Esophagus (tissue), 2 donors: ENCODE measurements around the gene TBC1D2B. TPM values are rescaled to one million over a fixed set of nuclear protein-coding genes. Genes with fewer than 3 reads are reported as not detected.
A peak's percentile ranks its signal among the peaks of the same experiment; 100 is the strongest.

Source experiments
- H3K27ac ChIP-seq, 2 donors: one replicate each; pipeline ENCODE4 v1.5.1; 2013; ENCODE audit warnings: low read depth in 2 of 2, mild to moderate bottlenecking in 2 of 2, inconsistent platforms in 1 of 2, low read length in 1 of 2, moderate library complexity in 1 of 2
- H3K27me3 ChIP-seq, 2 donors: one replicate each; pipeline ENCODE4 v1.6.1; 2013; ENCODE audit warnings: low read length in 2 of 2, control low read depth in 1 of 2, mild to moderate bottlenecking in 1 of 2; ENCODE audit not compliant: insufficient read depth in 2 of 2, control insufficient read depth in 1 of 2
- H3K36me3 ChIP-seq, 2 donors: one replicate each; pipeline ENCODE4 v1.6.1; 2013; ENCODE audit warnings: low read length in 1 of 2; ENCODE audit not compliant: control insufficient read depth in 2 of 2, insufficient read depth in 2 of 2
- H3K4me1 ChIP-seq, 2 donors: one replicate each; pipeline ENCODE4 v1.6.1; 2013; ENCODE audit warnings: low read length in 1 of 2; ENCODE audit not compliant: control insufficient read depth in 2 of 2, insufficient read depth in 2 of 2
- H3K4me3 ChIP-seq, 2 donors: one replicate each; pipeline ENCODE4 v1.5.1; 2013; ENCODE audit warnings: low read length in 2 of 2, mild to moderate bottlenecking in 2 of 2, low read depth in 1 of 2, moderate library complexity in 1 of 2
- H3K9me3 ChIP-seq, 2 donors: one replicate each; pipeline ENCODE4 v1.6.1; 2013; ENCODE audit warnings: mild to moderate bottlenecking in 2 of 2, low read depth in 1 of 2, low read length in 1 of 2, moderate library complexity in 1 of 2; ENCODE audit not compliant: control insufficient read depth in 2 of 2, insufficient read depth in 1 of 2
- WGBS, 2 donors: extraction: QIAGEN DNeasy Blood & Tissue Kit; methylation state at CpG; one replicate each; pipeline ENCODE4 v1.1.7; 2013; 5-methylcytosine and 5-hydroxymethylcytosine counted together
- polyA plus RNA-seq, 2 donors: library from polyadenylated mRNA; stranded (reverse); fragments of 200-250 nt; gene quantifications; one replicate each; pipeline ENCODE4 v1.2.3, GENCODE V29; 2013
- donor health status: healthy with polysubstance abuse.
- donor health status: Bipolar disorder and iron deficiency.

The TBC1D2B gene
- polyA plus RNA-seq, 2 donors, result 5.1 to 7.0 TPM

GRCh38 chr15:78010067-78010466 is 67.4 kb downstream of the TBC1D2B start:
- Histone ChIP-seq H3K27ac (no peak overlapping the region), H3K9me3 (no peaks in the 10 kb centered on the region), H3K4me1 (peaks cover 8 to 16% of the 10 kb centered on the region in 2 donors), H3K36me3 (peaks cover 8 to 36% of the 10 kb centered on the region in 2 donors), H3K27me3 (no peaks in the 10 kb centered on the region), H3K4me3 (no peak overlapping the region)
- 87 to 93% methylated on average over 4 of the region's 4 CpGs for WGBS, 2 donors

GRCh38 chr15:78007964-78008886 is 69.3 kb downstream of the TBC1D2B start:
- H3K9me3 ChIP-seq, result no peaks in the 10 kb centered on the region
- H3K27ac ChIP-seq, result peak overlapping the region in 1 of 2 donors; percentile 40
- no peaks in the 10 kb centered on the region for H3K27me3 ChIP-seq
- peaks cover 8 to 34% of the 10 kb centered on the region in 2 donors for H3K36me3 ChIP-seq
- H3K4me1 ChIP-seq, result peaks cover 10 to 16% of the 10 kb centered on the region in 2 donors
- WGBS, 2 donors, result 66 to 73% methylated on average over 17 of the region's 17 CpGs
- H3K4me3 ChIP-seq, result no peak overlapping the region

- 77 to 81% methylated on average over 11 of the region's 11 CpGs for WGBS, 2 donors
- peaks cover 10 to 13% of the 10 kb centered on the region in 2 donors for H3K4me1 ChIP-seq
Measured at GRCh38 chr15:78007211-78007931, 70.1 kb downstream of the TBC1D2B start.

GRCh38 chr15:78006567-78007205 is 70.8 kb downstream of the TBC1D2B start:
- Histone ChIP-seq H3K9me3 (no peaks in the 10 kb centered on the region), H3K4me1 (peaks cover 10 to 13% of the 10 kb centered on the region in 2 donors), H3K4me3 (no peak overlapping the region), H3K27ac (no peak overlapping the region), H3K36me3 (peaks cover 0 to 33% of the 10 kb centered on the region in 2 donors), H3K27me3 (no peaks in the 10 kb centered on the region)
- WGBS, 2 donors, result 78 to 85% methylated on average over 13 of the region's 13 CpGs

More at GRCh38 chr15:78007211-78007931, 70.1 kb downstream of the TBC1D2B start:
- Histone ChIP-seq H3K4me3 (no peak overlapping the region), H3K27ac (peak overlapping the region in 1 of 2 donors; percentile 0), H3K9me3 (no peaks in the 10 kb centered on the region), H3K36me3 (peaks cover 4 to 38% of the 10 kb centered on the region in 2 donors), H3K27me3 (no peaks in the 10 kb centered on the region)

GRCh38 chr15:78004919-78005634 is 72.4 kb downstream of the TBC1D2B start:
- H3K4me1 ChIP-seq, result peaks cover 10 to 13% of the 10 kb centered on the region in 2 donors

GRCh38 chr15:78004222-78004727 is 73.2 kb downstream of the TBC1D2B start:
- Histone ChIP-seq H3K9me3 (no peaks in the 10 kb centered on the region), H3K4me3 (no peak overlapping the region), H3K27ac (no peak overlapping the region), H3K36me3 (peaks cover 4 to 42% of the 10 kb centered on the region in 2 donors), H3K4me1 (peaks cover 13% of the 10 kb centered on the region in 2 donors), H3K27me3 (no peaks in the 10 kb centered on the region)
- WGBS, 2 donors, result 62 to 74% methylated on average over 9 of the region's 9 CpGs

More at GRCh38 chr15:78004919-78005634, 72.4 kb downstream of the TBC1D2B start:
- H3K9me3 ChIP-seq, result no peaks in the 10 kb centered on the region
- 37 to 44% methylated on average over 10 of the region's 10 CpGs for WGBS, 2 donors
- no peak overlapping the region for H3K27ac ChIP-seq
- H3K4me3 ChIP-seq, result no peak overlapping the region
- H3K36me3 ChIP-seq, result peaks cover 4 to 40% of the 10 kb centered on the region in 2 donors
- H3K27me3 ChIP-seq, result no peaks in the 10 kb centered on the region

GRCh38 chr15:78003539-78004008 is 73.9 kb downstream of the TBC1D2B start:
- Histone ChIP-seq H3K4me1 (peaks cover 11 to 13% of the 10 kb centered on the region in 2 donors), H3K27me3 (no peaks in the 10 kb centered on the region), H3K27ac (no peak overlapping the region), H3K9me3 (no peaks in the 10 kb centered on the region), H3K36me3 (peaks cover 7 to 44% of the 10 kb centered on the region in 2 donors), H3K4me3 (no peak overlapping the region)
- 81 to 91% methylated on average over 13 of the region's 13 CpGs for WGBS, 2 donors

GRCh38 chr15:78002996-78003395 is 74.5 kb downstream of the TBC1D2B start:
- Histone ChIP-seq H3K9me3 (no peaks in the 10 kb centered on the region), H3K27ac (no peak overlapping the region), H3K4me1 (peaks cover 6 to 10% of the 10 kb centered on the region in 2 donors), H3K27me3 (no peaks in the 10 kb centered on the region), H3K36me3 (peaks cover 8 to 38% of the 10 kb centered on the region in 2 donors), H3K4me3 (no peak overlapping the region)
- WGBS, 2 donors, result 93 to 95% methylated on average over 7 of the region's 7 CpGs
